Liver (tissue), 9 donors: ENCODE results near the gene CADM2. TPM values are rescaled to one million over a fixed set of nuclear protein-coding genes. Genes with fewer than 3 reads are reported as not detected.

Experiments used
- DNase-seq: peaks from one replicate; pipeline ENCODE4 v3.0.0-alpha.2; 2017; ENCODE audit warnings: low spot score
- H3K27ac ChIP-seq, 2 donors: one replicate each; pipeline ENCODE4 v1.7.0; 2013; ENCODE audit warnings: inconsistent platforms in 2 of 2, low read length in 2 of 2, control low read depth in 1 of 2, low read depth in 1 of 2, mild to moderate bottlenecking in 1 of 2
- H3K27me3 ChIP-seq, 4 donors: one replicate each; pipeline versions ENCODE4 v1.6.1 to v1.7.0; 2013; ENCODE audit warnings: low read length in 3 of 4, inconsistent platforms in 1 of 4, mild to moderate bottlenecking in 1 of 4, moderate library complexity in 1 of 4; ENCODE audit not compliant: control insufficient read depth in 4 of 4, insufficient read depth in 4 of 4
- H3K36me3 ChIP-seq, 4 donors: one replicate each; pipeline versions ENCODE4 v1.6.1 to v1.7.0; 2013; ENCODE audit warnings: low read length in 3 of 4, mild to moderate bottlenecking in 3 of 4, low read depth in 1 of 4, moderate library complexity in 1 of 4; ENCODE audit not compliant: control insufficient read depth in 4 of 4, insufficient read depth in 3 of 4
- H3K4me1 ChIP-seq, 4 donors: one replicate each; pipeline versions ENCODE4 v1.6.1 to v1.7.0; 2013; ENCODE audit warnings: low read length in 3 of 4, mild to moderate bottlenecking in 3 of 4, moderate library complexity in 1 of 4; ENCODE audit not compliant: control insufficient read depth in 4 of 4, insufficient read depth in 4 of 4
- H3K4me3 ChIP-seq, 3 donors: one replicate each; pipeline versions ENCODE4 v1.6.1 to v1.7.0; 2013; ENCODE audit warnings: low read length in 3 of 3, control low read depth in 1 of 3, low read depth in 1 of 3, mild to moderate bottlenecking in 1 of 3
- H3K9ac ChIP-seq, 2 donors: one replicate each; pipeline ENCODE4 v1.7.0; 2013; ENCODE audit warnings: low read length in 2 of 2, mild to moderate bottlenecking in 2 of 2, moderate library complexity in 2 of 2, control low read depth in 1 of 2, low read depth in 1 of 2
- H3K9me3 ChIP-seq, 4 donors: one replicate each; pipeline versions ENCODE4 v1.6.1 to v1.7.0; 2013; ENCODE audit warnings: low read length in 3 of 4; ENCODE audit not compliant: control insufficient read depth in 4 of 4
- FOXA1 ChIP-seq: IDR thresholded peaks from 2 replicates; pipeline ENCODE4 v1.6.1; 2016; ENCODE audit warnings: antibody characterized with exemption
- FOXA2 ChIP-seq: IDR thresholded peaks from 2 replicates; pipeline ENCODE4 v1.6.1; 2016; ENCODE audit warnings: antibody characterized with exemption
- GABPA ChIP-seq, 2 donors: IDR thresholded peaks in 1 of 2; conservative IDR thresholded peaks in 1 of 2; 2 replicates each; pipeline ENCODE4 v1.6.1; 2016; ENCODE audit warnings: antibody characterized with exemption in 2 of 2, mild to moderate bottlenecking in 1 of 2, moderate library complexity in 1 of 2
- HNF4A ChIP-seq, 2 donors: conservative IDR thresholded peaks; 2 replicates each; pipeline ENCODE4 v1.6.1; 2016; ENCODE audit warnings: antibody characterized with exemption in 2 of 2, mild to moderate bottlenecking in 2 of 2
- HNF4G ChIP-seq: IDR thresholded peaks from 2 replicates; pipeline ENCODE4 v1.6.1; 2016; ENCODE audit warnings: antibody characterized with exemption
- JUND ChIP-seq, 2 donors: IDR thresholded peaks; 2 replicates each; pipeline ENCODE4 v1.6.1; 2016; ENCODE audit warnings: antibody characterized with exemption in 2 of 2
- NR2F2 ChIP-seq: IDR thresholded peaks from 2 replicates; pipeline ENCODE4 v1.6.1; 2016; ENCODE audit warnings: antibody characterized with exemption
- RAD21 ChIP-seq, 2 donors: IDR thresholded peaks; 2 replicates each; pipeline ENCODE4 v1.6.1; 2016; ENCODE audit warnings: antibody characterized with exemption in 2 of 2, mild to moderate bottlenecking in 2 of 2
- RXRA ChIP-seq, 2 donors: IDR thresholded peaks; 2 replicates each; pipeline ENCODE4 v1.6.1; 2017 to 2018; ENCODE audit warnings: antibody characterized with exemption in 2 of 2, mild to moderate bottlenecking in 1 of 2
- SP1 ChIP-seq: IDR thresholded peaks from 2 replicates; pipeline ENCODE4 v1.6.1; 2018; ENCODE audit warnings: antibody characterized with exemption, mild to moderate bottlenecking
- TAF1 ChIP-seq: conservative IDR thresholded peaks from 2 replicates; pipeline ENCODE4 v1.6.1; 2016; ENCODE audit warnings: antibody characterized with exemption, mild to moderate bottlenecking
- YY1 ChIP-seq: IDR thresholded peaks from 2 replicates; pipeline ENCODE4 v1.6.1; 2016; ENCODE audit warnings: antibody characterized with exemption, mild to moderate bottlenecking
- whole genome bisulfite sequencing: extraction: QIAGEN DNeasy Blood & Tissue Kit; methylation state at CpG from one replicate; pipeline ENCODE4 v1.1.7; 2013; 5-methylcytosine and 5-hydroxymethylcytosine counted together
- polyA plus RNA-seq, 2 donors: library from polyadenylated mRNA; stranded (reverse) in 1 of 2; unstranded in 1 of 2; fragments of 200-250 nt in 1 of 2; fragments of >200 nt in 1 of 2; fragmentation: Nextera tagmentation in 1 of 2; extraction: Ambion mirVana in 1 of 2; gene quantifications; one replicate each; pipeline versions ENCODE4 v1.2.1 to v1.2.3, GENCODE V29; 2013 to 2015
- total RNA-seq, 2 donors: library from RNA; depleted of rRNA; stranded (reverse); fragments of >200 nt; gene quantifications; one replicate each; pipeline ENCODE4 v1.2.3, GENCODE V29; 2014
- TF ChIP-seq, protein P1 (sequence below): fragments of 150-350 bp; IDR thresholded peaks from 2 replicates; pipeline ENCODE4 v1.5.1; 2017; ENCODE audit warnings: improper control_type of control experiment, low read depth, low read length; ENCODE audit not compliant: missing input control
- TF ChIP-seq, protein P2 (sequence below): IDR thresholded peaks from 2 replicates; pipeline ENCODE4 v1.6.1; 2016; ENCODE audit warnings: antibody characterized with exemption
- TF ChIP-seq, protein P3 (sequence below): IDR thresholded peaks from 2 replicates; pipeline ENCODE4 v1.6.1; 2016; ENCODE audit warnings: antibody characterized with exemption, mild to moderate bottlenecking
- TF ChIP-seq, protein P4 (sequence below): IDR thresholded peaks from 2 replicates; pipeline ENCODE4 v1.6.1; 2016; ENCODE audit warnings: antibody characterized with exemption
- TF ChIP-seq, protein P5 (sequence below): IDR thresholded peaks from 2 replicates; pipeline ENCODE4 v1.6.1; 2016; ENCODE audit warnings: antibody characterized with exemption
- donor health status: healthy.
- donor health status: healthy.
- donor health status: healthy.
- donor health status: healthy.
- donor health status: healthy.

CADM2 gene
- total and polyA plus RNA-seq, 4 donors = 0.35 to 0.92 (median 0.51) TPM

DNA sequence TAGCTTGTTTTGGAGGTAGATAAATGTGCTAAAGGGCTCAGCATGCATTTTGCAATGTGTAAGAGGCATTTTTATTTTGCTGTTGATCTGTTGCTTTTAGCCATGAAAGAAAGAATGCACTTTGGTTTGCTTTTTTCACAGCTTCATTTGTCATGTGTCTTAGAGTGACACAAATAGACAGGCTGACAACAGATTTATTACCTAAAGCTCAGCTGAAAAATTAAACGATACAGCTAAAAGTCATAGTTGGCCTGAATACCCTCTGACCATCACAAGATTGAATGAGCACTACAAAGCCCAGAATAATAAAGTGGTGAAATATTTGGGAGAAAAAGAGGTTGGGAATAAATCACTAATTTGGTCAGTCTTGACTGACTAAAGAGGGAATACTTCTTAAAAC lies 723.1 kb downstream of the CADM2 start:
- Histone ChIP-seq H3K36me3 (no peaks in the 10 kb centered on the region), H3K27ac (no peak overlapping the region), H3K9ac (peak overlapping the region in 1 of 2 donors; percentile 2), H3K4me3 (no peak overlapping the region), H3K4me1 (no peaks in the 10 kb centered on the region), H3K9me3 (no peaks in the 10 kb centered on the region), H3K27me3 (no peaks in the 10 kb centered on the region)
- 77% methylated on average over 1 of the region's 1 CpG for WGBS
- DNase-seq = no peak
- TF ChIP-seq YY1 (no peak), RAD21 (IDR thresholded peaks at IDR 0.05) (no peak), GABPA (IDR thresholded peaks at IDR 0.05 in 1 of 2, conservative IDR thresholded peaks at IDR 0.05 in 1 of 2) (no peak), HNF4G (no peak), RXRA (IDR thresholded peaks at IDR 0.05) (no peak), HNF4A (conservative IDR thresholded peaks at IDR 0.05) (no peak), TAF1 (no peak), FOXA2 (no peak), JUND (IDR thresholded peaks at IDR 0.05) (no peak), FOXA1 (no peak), NR2F2 (no peak), SP1 (no peak)
- TF ChIP-seq, protein P1, sequence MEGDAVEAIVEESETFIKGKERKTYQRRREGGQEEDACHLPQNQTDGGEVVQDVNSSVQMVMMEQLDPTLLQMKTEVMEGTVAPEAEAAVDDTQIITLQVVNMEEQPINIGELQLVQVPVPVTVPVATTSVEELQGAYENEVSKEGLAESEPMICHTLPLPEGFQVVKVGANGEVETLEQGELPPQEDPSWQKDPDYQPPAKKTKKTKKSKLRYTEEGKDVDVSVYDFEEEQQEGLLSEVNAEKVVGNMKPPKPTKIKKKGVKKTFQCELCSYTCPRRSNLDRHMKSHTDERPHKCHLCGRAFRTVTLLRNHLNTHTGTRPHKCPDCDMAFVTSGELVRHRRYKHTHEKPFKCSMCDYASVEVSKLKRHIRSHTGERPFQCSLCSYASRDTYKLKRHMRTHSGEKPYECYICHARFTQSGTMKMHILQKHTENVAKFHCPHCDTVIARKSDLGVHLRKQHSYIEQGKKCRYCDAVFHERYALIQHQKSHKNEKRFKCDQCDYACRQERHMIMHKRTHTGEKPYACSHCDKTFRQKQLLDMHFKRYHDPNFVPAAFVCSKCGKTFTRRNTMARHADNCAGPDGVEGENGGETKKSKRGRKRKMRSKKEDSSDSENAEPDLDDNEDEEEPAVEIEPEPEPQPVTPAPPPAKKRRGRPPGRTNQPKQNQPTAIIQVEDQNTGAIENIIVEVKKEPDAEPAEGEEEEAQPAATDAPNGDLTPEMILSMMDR = no peak
- TF ChIP-seq, protein P2, sequence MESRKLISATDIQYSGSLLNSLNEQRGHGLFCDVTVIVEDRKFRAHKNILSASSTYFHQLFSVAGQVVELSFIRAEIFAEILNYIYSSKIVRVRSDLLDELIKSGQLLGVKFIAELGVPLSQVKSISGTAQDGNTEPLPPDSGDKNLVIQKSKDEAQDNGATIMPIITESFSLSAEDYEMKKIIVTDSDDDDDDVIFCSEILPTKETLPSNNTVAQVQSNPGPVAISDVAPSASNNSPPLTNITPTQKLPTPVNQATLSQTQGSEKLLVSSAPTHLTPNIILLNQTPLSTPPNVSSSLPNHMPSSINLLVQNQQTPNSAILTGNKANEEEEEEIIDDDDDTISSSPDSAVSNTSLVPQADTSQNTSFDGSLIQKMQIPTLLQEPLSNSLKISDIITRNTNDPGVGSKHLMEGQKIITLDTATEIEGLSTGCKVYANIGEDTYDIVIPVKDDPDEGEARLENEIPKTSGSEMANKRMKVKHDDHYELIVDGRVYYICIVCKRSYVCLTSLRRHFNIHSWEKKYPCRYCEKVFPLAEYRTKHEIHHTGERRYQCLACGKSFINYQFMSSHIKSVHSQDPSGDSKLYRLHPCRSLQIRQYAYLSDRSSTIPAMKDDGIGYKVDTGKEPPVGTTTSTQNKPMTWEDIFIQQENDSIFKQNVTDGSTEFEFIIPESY = no peak
- TF ChIP-seq, protein P3, sequence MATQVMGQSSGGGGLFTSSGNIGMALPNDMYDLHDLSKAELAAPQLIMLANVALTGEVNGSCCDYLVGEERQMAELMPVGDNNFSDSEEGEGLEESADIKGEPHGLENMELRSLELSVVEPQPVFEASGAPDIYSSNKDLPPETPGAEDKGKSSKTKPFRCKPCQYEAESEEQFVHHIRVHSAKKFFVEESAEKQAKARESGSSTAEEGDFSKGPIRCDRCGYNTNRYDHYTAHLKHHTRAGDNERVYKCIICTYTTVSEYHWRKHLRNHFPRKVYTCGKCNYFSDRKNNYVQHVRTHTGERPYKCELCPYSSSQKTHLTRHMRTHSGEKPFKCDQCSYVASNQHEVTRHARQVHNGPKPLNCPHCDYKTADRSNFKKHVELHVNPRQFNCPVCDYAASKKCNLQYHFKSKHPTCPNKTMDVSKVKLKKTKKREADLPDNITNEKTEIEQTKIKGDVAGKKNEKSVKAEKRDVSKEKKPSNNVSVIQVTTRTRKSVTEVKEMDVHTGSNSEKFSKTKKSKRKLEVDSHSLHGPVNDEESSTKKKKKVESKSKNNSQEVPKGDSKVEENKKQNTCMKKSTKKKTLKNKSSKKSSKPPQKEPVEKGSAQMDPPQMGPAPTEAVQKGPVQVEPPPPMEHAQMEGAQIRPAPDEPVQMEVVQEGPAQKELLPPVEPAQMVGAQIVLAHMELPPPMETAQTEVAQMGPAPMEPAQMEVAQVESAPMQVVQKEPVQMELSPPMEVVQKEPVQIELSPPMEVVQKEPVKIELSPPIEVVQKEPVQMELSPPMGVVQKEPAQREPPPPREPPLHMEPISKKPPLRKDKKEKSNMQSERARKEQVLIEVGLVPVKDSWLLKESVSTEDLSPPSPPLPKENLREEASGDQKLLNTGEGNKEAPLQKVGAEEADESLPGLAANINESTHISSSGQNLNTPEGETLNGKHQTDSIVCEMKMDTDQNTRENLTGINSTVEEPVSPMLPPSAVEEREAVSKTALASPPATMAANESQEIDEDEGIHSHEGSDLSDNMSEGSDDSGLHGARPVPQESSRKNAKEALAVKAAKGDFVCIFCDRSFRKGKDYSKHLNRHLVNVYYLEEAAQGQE = no peak

DNA sequence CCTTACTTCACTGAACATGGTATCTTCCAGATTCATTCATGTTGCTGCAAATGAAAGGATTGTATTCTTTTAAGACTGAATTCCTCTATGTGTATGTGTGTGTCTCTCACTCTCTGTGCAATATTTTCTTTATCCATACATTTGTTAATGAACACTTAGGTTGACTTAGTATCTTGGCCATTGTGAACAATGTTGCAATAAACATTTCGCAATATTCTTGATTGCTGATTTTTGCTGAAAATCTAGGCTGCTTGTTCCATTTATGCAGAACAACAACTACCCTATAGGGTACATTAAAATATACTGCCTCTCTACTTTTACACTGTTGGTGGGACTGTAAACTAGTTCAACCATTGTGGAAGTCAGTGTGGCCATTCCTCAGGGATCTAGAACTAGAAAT lies 732.4 kb downstream of the CADM2 start:
- DNase-seq = no peak
- H3K4me3 ChIP-seq = no peak overlapping the region
- no peaks in the 10 kb centered on the region for H3K36me3 ChIP-seq
- no peaks in the 10 kb centered on the region for H3K9me3 ChIP-seq
- no peak overlapping the region for H3K9ac ChIP-seq
- no peaks in the 10 kb centered on the region for H3K4me1 ChIP-seq
- WGBS = 91% methylated on average over 1 of the region's 1 CpG
- H3K27ac ChIP-seq = no peak overlapping the region
- no peaks in the 10 kb centered on the region for H3K27me3 ChIP-seq
- TF ChIP-seq NR2F2 (no peak), HNF4A (conservative IDR thresholded peaks at IDR 0.05) (no peak), TAF1 (no peak), SP1 (no peak), RXRA (IDR thresholded peaks at IDR 0.05) (no peak), YY1 (no peak), HNF4G (no peak), GABPA (IDR thresholded peaks at IDR 0.05 in 1 of 2, conservative IDR thresholded peaks at IDR 0.05 in 1 of 2) (no peak), JUND (IDR thresholded peaks at IDR 0.05) (no peak), FOXA1 (no peak)
- TF ChIP-seq, protein P3 = no peak
- TF ChIP-seq, protein P4, sequence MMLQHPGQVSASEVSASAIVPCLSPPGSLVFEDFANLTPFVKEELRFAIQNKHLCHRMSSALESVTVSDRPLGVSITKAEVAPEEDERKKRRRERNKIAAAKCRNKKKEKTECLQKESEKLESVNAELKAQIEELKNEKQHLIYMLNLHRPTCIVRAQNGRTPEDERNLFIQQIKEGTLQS = no peak
- TF ChIP-seq, protein P1 = no peak
- TF ChIP-seq, protein P5, sequence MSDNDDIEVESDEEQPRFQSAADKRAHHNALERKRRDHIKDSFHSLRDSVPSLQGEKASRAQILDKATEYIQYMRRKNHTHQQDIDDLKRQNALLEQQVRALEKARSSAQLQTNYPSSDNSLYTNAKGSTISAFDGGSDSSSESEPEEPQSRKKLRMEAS = no peak
